ENCODE data around the gene CHST14.

DNA sequence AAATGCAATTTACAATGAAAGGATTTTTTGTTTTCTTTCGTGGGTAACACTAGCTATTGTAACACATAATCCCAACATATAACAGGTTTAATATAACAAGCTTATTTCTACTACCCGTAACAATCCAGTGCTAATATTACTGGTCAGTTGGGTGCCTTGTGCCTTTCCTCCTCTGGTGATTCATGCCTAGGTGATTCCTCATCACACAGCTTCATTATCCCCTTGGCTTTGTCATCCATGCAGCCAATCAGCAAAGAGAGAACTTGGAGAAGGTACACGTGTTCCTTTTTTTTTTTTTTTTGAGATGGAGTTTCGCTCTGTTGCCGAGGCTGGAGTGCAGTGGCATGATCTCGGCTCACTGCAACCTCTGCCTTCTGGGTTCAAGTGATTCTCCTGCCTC lies 30.7 kb downstream of the CHST14 start:
- TF ChIP-seq EZH2phosphoT487 (IDR thresholded peaks at IDR 0.05; ENCODE audit: low read length), result no peak
- TF ChIP-seq, protein P1, sequence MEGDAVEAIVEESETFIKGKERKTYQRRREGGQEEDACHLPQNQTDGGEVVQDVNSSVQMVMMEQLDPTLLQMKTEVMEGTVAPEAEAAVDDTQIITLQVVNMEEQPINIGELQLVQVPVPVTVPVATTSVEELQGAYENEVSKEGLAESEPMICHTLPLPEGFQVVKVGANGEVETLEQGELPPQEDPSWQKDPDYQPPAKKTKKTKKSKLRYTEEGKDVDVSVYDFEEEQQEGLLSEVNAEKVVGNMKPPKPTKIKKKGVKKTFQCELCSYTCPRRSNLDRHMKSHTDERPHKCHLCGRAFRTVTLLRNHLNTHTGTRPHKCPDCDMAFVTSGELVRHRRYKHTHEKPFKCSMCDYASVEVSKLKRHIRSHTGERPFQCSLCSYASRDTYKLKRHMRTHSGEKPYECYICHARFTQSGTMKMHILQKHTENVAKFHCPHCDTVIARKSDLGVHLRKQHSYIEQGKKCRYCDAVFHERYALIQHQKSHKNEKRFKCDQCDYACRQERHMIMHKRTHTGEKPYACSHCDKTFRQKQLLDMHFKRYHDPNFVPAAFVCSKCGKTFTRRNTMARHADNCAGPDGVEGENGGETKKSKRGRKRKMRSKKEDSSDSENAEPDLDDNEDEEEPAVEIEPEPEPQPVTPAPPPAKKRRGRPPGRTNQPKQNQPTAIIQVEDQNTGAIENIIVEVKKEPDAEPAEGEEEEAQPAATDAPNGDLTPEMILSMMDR (IDR thresholded peaks at IDR 0.05; ENCODE audit: low read length), result no peak
- TF ChIP-seq EZH2 (optimal IDR thresholded peaks at IDR 0.05; ENCODE audit: low read depth, low read length), result no peak

Measured in MM.1S (cell line).